Measurements from ENCODE around the gene SMOC2. TPM values are rescaled to one million over a fixed set of nuclear protein-coding genes. Genes with fewer than 3 reads are reported as not detected.

The SMOC2 gene
- polyA plus RNA-seq, 3 donors, result not detected

DNA sequence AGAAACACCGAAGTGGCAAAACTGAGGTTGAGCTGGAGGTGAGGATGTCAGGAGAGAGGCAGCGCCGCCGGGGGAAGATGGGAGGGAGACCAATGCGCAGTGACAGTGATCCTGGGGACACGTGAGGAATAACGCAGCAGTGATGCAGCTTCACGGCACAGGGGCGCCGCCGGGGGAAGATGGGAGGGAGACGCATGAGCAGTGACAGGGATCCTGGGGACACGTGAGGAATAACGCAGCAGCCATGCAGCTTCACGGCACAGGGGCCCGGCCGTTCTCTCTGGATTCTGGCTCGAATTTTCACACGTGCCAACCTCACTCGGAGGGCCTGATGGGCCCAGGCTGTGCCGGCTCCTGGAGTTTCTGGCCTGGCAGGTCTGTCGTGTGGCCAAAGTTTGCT is 94.7 kb downstream of the SMOC2 start:
- no peak overlapping the region for H3K27ac Mint-ChIP-seq

DNA sequence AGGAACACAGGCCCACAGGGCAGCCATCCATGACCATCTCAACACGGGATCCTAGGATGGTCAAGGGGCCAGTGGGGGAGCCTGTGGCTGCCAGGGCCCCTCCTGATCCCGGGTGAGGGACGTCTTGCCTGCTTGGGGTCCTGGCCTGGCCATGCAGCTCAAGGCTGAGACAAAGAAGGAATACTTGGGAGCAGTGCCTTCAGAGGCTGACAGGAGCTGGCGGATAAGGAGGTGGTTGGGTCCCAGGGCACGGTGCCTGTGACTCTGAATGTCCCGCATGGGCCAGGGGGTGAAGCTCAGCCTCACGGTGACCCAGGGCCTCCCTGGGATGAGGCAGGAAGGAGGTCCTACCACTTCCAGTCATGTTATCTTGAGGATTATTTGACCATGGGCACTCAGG is 95.2 kb downstream of the SMOC2 start:
- Histone ChIP-seq H3K4me3 (replicated peaks in 1 of 3; ENCODE audit: low read depth in 2 of 3, low read length in 3 of 3) (no peak overlapping the region), H3K9me3 (replicated peaks in 1 of 2; ENCODE audit: control insufficient read depth in 1 of 2, insufficient read depth in 1 of 2, low read length in 2 of 2) (no peaks in the 10 kb centered on the region), H3K9ac (ENCODE audit: insufficient read depth, low read length, poor library complexity, severe bottlenecking) (no peak overlapping the region), H3K27me3 (ENCODE audit: control insufficient read depth in 2 of 2, insufficient read depth in 2 of 2, low read length in 2 of 2) (no peaks in the 10 kb centered on the region), H3K79me2 (ENCODE audit: insufficient read depth, low read length) (no peaks in the 10 kb centered on the region), H3K27ac (ENCODE audit: low read depth in 1 of 2, low read length in 2 of 2) (no peak overlapping the region), H4K20me1 (ENCODE audit: insufficient read depth, low read length) (no peaks in the 10 kb centered on the region), H3K4me1 (ENCODE audit: control insufficient read depth in 1 of 2, insufficient read depth in 2 of 2, low read length in 2 of 2) (no peaks in the 10 kb centered on the region), H3K4me2 (replicated peaks; ENCODE audit: extremely low read depth, low read length, poor library complexity, severe bottlenecking) (no peak overlapping the region), H2AFZ (ENCODE audit: insufficient read depth, low read depth, low read length, poor library complexity, severe bottlenecking) (no peak overlapping the region), H3K36me3 (replicated peaks in 1 of 2; ENCODE audit: control insufficient read depth in 1 of 2, insufficient read depth in 2 of 2, low read length in 2 of 2) (no peaks in the 10 kb centered on the region)
- H3K27me3 Mint-ChIP-seq (ENCODE audit: low read depth in 3 of 3), result peaks cover 1 to 6% (median 1%) of the 10 kb centered on the region in 3 donors
- no peak for DNase-seq
- H3K36me3 Mint-ChIP-seq, result no peaks in the 10 kb centered on the region
- H3K27ac Mint-ChIP-seq, result no peak overlapping the region
- H3K4me1 Mint-ChIP-seq, result no peaks in the 10 kb centered on the region
- intact Hi-C loops (cut with micrococcal nuclease), result no loop called here
- peaks cover 0 to 1% (median 0%) of the 10 kb centered on the region in 7 donors for H3K9me3 Mint-ChIP-seq
- 81% methylated on average over 6 of the region's 7 CpGs for WGBS (ENCODE audit: insufficient coverage)
- TF ChIP-seq, protein P1, sequence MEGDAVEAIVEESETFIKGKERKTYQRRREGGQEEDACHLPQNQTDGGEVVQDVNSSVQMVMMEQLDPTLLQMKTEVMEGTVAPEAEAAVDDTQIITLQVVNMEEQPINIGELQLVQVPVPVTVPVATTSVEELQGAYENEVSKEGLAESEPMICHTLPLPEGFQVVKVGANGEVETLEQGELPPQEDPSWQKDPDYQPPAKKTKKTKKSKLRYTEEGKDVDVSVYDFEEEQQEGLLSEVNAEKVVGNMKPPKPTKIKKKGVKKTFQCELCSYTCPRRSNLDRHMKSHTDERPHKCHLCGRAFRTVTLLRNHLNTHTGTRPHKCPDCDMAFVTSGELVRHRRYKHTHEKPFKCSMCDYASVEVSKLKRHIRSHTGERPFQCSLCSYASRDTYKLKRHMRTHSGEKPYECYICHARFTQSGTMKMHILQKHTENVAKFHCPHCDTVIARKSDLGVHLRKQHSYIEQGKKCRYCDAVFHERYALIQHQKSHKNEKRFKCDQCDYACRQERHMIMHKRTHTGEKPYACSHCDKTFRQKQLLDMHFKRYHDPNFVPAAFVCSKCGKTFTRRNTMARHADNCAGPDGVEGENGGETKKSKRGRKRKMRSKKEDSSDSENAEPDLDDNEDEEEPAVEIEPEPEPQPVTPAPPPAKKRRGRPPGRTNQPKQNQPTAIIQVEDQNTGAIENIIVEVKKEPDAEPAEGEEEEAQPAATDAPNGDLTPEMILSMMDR (IDR thresholded peaks at IDR 0.05), result no peak
- no peak overlapping the region for H3K4me3 Mint-ChIP-seq

More for the DNA sequence above, 94.7 kb downstream of the SMOC2 start:
- Histone ChIP-seq H3K27ac (ENCODE audit: low read depth in 1 of 2, low read length in 2 of 2) (no peak overlapping the region), H3K27me3 (ENCODE audit: control insufficient read depth in 2 of 2, insufficient read depth in 2 of 2, low read length in 2 of 2) (no peaks in the 10 kb centered on the region), H3K4me2 (replicated peaks; ENCODE audit: extremely low read depth, low read length, poor library complexity, severe bottlenecking) (no peak overlapping the region), H3K79me2 (ENCODE audit: insufficient read depth, low read length) (no peaks in the 10 kb centered on the region), H3K9me3 (replicated peaks in 1 of 2; ENCODE audit: control insufficient read depth in 1 of 2, insufficient read depth in 1 of 2, low read length in 2 of 2) (no peaks in the 10 kb centered on the region), H3K36me3 (replicated peaks in 1 of 2; ENCODE audit: control insufficient read depth in 1 of 2, insufficient read depth in 2 of 2, low read length in 2 of 2) (no peaks in the 10 kb centered on the region), H4K20me1 (ENCODE audit: insufficient read depth, low read length) (no peaks in the 10 kb centered on the region), H3K4me1 (ENCODE audit: control insufficient read depth in 1 of 2, insufficient read depth in 2 of 2, low read length in 2 of 2) (no peaks in the 10 kb centered on the region), H2AFZ (ENCODE audit: insufficient read depth, low read depth, low read length, poor library complexity, severe bottlenecking) (no peak overlapping the region), H3K9ac (ENCODE audit: insufficient read depth, low read length, poor library complexity, severe bottlenecking) (no peak overlapping the region), H3K4me3 (replicated peaks in 1 of 3; ENCODE audit: low read depth in 2 of 3, low read length in 3 of 3) (no peak overlapping the region)
- 93% methylated on average over 18 of the region's 22 CpGs for WGBS (ENCODE audit: insufficient coverage)
- H3K36me3 Mint-ChIP-seq, result no peaks in the 10 kb centered on the region
- no peak overlapping the region for H3K4me3 Mint-ChIP-seq
- H3K4me1 Mint-ChIP-seq, result no peaks in the 10 kb centered on the region
- peaks cover 1 to 6% (median 1%) of the 10 kb centered on the region in 3 donors for H3K27me3 Mint-ChIP-seq (ENCODE audit: low read depth in 3 of 3)
- peaks cover 0 to 1% (median 0%) of the 10 kb centered on the region in 7 donors for H3K9me3 Mint-ChIP-seq
- TF ChIP-seq, protein P1 (IDR thresholded peaks at IDR 0.05), result no peak
- intact Hi-C loops (cut with micrococcal nuclease), result no loop called here
- DNase-seq, result no peak

Data from CD14-positive monocyte (primary cell).